Measurements from ENCODE around the gene ZNF385A. TPM values are rescaled to one million over a fixed set of nuclear protein-coding genes. Genes with fewer than 3 reads are reported as not detected.

ZNF385A gene
- total and polyA plus RNA-seq, 2 of the 8 experiments (the other 6 are each of a cell fraction or from before 2014, with no cell fraction given): 5.2 to 14.3 TPM

GRCh38 chr12:54394281-54394719 lies 9.8 kb upstream of the ZNF385A start (continued):
- peak; percentile 60; the same call in 1 of the 2 replicates for TF ChIP-seq TEAD4 (IDR thresholded peaks at IDR 0.05; ENCODE audit: low read depth, low read length)
